Body of pancreas (tissue), 4 donors: ENCODE measurements around the gene NBEA.

ENCODE experiments used
- POLR2A ChIP-seq, 3 donors: fragments of 450-650 bp; IDR thresholded peaks; one replicate each; pipeline ENCODE4 v1.6.1; 2016; ENCODE audit warnings: antibody characterized with exemption in 3 of 3, mild to moderate bottlenecking in 2 of 3
- TF ChIP-seq, protein P1 (sequence below), 7 experiments: fragments of 450-650 bp in 4 of 7; fragments of 200-600 bp in 3 of 7; sonication (generic) in 3 of 7; IDR thresholded peaks; one replicate each; pipeline ENCODE4 v1.5.1; 2016 to 2019; ENCODE audit warnings: antibody characterized with exemption in 7 of 7

DNA sequence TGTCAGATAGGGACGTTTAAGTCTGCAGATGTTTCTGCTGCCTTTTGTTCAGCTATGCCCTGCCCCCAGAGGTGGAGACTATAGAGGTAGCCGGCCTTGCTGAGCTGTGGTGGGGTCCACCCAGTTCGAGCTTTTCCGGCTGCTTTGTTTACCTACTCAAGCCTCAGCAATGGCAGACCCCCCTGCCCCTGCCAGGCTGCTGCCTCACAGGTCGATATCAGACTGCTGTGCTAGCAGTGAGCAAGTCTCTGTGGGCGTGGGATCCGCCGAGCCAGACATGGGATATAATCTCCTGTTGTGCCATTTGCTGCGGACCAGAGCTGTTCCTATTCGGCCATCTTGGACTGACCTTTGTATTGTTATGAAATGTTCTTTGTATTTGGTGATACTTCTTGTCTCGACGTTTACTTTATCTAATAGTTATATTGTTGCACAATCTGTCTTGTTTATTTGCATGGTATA is 46.3 kb downstream of the NBEA start:
- TF ChIP-seq, protein P1, sequence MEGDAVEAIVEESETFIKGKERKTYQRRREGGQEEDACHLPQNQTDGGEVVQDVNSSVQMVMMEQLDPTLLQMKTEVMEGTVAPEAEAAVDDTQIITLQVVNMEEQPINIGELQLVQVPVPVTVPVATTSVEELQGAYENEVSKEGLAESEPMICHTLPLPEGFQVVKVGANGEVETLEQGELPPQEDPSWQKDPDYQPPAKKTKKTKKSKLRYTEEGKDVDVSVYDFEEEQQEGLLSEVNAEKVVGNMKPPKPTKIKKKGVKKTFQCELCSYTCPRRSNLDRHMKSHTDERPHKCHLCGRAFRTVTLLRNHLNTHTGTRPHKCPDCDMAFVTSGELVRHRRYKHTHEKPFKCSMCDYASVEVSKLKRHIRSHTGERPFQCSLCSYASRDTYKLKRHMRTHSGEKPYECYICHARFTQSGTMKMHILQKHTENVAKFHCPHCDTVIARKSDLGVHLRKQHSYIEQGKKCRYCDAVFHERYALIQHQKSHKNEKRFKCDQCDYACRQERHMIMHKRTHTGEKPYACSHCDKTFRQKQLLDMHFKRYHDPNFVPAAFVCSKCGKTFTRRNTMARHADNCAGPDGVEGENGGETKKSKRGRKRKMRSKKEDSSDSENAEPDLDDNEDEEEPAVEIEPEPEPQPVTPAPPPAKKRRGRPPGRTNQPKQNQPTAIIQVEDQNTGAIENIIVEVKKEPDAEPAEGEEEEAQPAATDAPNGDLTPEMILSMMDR (IDR thresholded peaks at IDR 0.05) = no peak
- no peak for TF ChIP-seq POLR2A (IDR thresholded peaks at IDR 0.05)
